Vagina (tissue), 2 donors: ENCODE results near the gene GTSF1L.

Experiments
- CTCF ChIP-seq, 3 experiments: fragments of 450-650 bp in 2 of 3; fragments of 200-600 bp in 1 of 3; sonication (generic) in 1 of 3; IDR thresholded peaks; one replicate each; pipeline ENCODE4 v1.5.1; 2017 to 2019; ENCODE audit warnings: antibody characterized with exemption in 3 of 3, mild to moderate bottlenecking in 2 of 3, moderate library complexity in 2 of 3
- POLR2AphosphoS5 ChIP-seq, 2 donors: sonication (generic); formaldehyde crosslinking; IDR thresholded peaks; one replicate each; pipeline ENCODE4 v1.9.0; 2017; ENCODE audit warnings: antibody characterized with exemption in 2 of 2, mild to moderate bottlenecking in 2 of 2, low read depth in 1 of 2; ENCODE audit not compliant: insufficient read depth in 1 of 2

- TF ChIP-seq CTCF (IDR thresholded peaks at IDR 0.05): no peak
- no peak for TF ChIP-seq POLR2AphosphoS5 (IDR thresholded peaks at IDR 0.05; ENCODE audit: insufficient read depth in 1 of 2, low read depth in 1 of 2)
Observed at GRCh38 chr20:43771503-43772190, 44.8 kb upstream of the GTSF1L start.
